ENCODE measurements around the gene TBC1D5. TPM values are rescaled to one million over a fixed set of nuclear protein-coding genes. Genes with fewer than 3 reads are reported as not detected.

TBC1D5 gene
- total RNA-seq, 1 experiment from 2014 or later: 36.4 TPM

GRCh38 chr3:17573396-17573795, 169.0 kb downstream of the TBC1D5 start:
- no peaks in the 10 kb centered on the region for H3K4me1 ChIP-seq
- ChIA-PET CTCF (no interaction called here), POLR2A (no interaction called here)
- Mint-ChIP-seq H3K4me1 (ENCODE audit: low read depth, unreplicated experiment) (no peaks in the 10 kb centered on the region), H3K27me3 (ENCODE audit: insufficient read depth, unreplicated experiment) (no peaks in the 10 kb centered on the region), H3K27ac (ENCODE audit: unreplicated experiment) (no peak overlapping the region), H3K4me3 (ENCODE audit: unreplicated experiment) (no peak overlapping the region), H3K36me3 (ENCODE audit: insufficient read depth, unreplicated experiment) (no peaks in the 10 kb centered on the region), H3K9me3 (ENCODE audit: unreplicated experiment) (no peaks in the 10 kb centered on the region)
- no TSS peak for BruUV-seq (replicated peaks)
- no peaks in the 10 kb centered on the region for H3K36me3 ChIP-seq (ENCODE audit: control insufficient read depth, insufficient read depth, low read length)
- intact Hi-C loops (cut with micrococcal nuclease; ENCODE audit: unreplicated experiment): no loop called here
- H3K27me3 ChIP-seq (replicated peaks; ENCODE audit: control insufficient read depth, insufficient read depth, low read length): no peaks in the 10 kb centered on the region
- no peaks in the 10 kb centered on the region for H3K9me3 ChIP-seq
- H3K4me3 ChIP-seq (ENCODE audit: low read depth, low read length): no peak overlapping the region
- no peak for DNase-seq
- TF ChIP-seq CTCF (IDR thresholded peaks at IDR 0.05; ENCODE audit: insufficient read depth in 1 of 2, low read depth in 1 of 2, low read length in 1 of 2, severe bottlenecking in 1 of 2, unreplicated experiment in 1 of 2): no peak

GRCh38 chr3:17571686-17572085, 170.7 kb downstream of the TBC1D5 start:
- H3K36me3 ChIP-seq (ENCODE audit: control insufficient read depth, insufficient read depth, low read length): no peaks in the 10 kb centered on the region
- no peaks in the 10 kb centered on the region for H3K4me1 ChIP-seq
- H3K4me3 ChIP-seq (ENCODE audit: low read depth, low read length): no peak overlapping the region
- no peak for TF ChIP-seq CTCF (IDR thresholded peaks at IDR 0.05; ENCODE audit: insufficient read depth in 1 of 2, low read depth in 1 of 2, low read length in 1 of 2, severe bottlenecking in 1 of 2, unreplicated experiment in 1 of 2)
- Mint-ChIP-seq H3K4me3 (ENCODE audit: unreplicated experiment) (no peak overlapping the region), H3K4me1 (ENCODE audit: low read depth, unreplicated experiment) (no peaks in the 10 kb centered on the region), H3K9me3 (ENCODE audit: unreplicated experiment) (no peaks in the 10 kb centered on the region), H3K27ac (ENCODE audit: unreplicated experiment) (no peak overlapping the region), H3K36me3 (ENCODE audit: insufficient read depth, unreplicated experiment) (no peaks in the 10 kb centered on the region), H3K27me3 (ENCODE audit: insufficient read depth, unreplicated experiment) (no peaks in the 10 kb centered on the region)
- intact Hi-C loops (cut with micrococcal nuclease; ENCODE audit: unreplicated experiment): no loop called here
- H3K27me3 ChIP-seq (replicated peaks; ENCODE audit: control insufficient read depth, insufficient read depth, low read length): no peaks in the 10 kb centered on the region
- H3K9me3 ChIP-seq: no peaks in the 10 kb centered on the region
- ChIA-PET POLR2A (no interaction called here), CTCF (no interaction called here)
- no TSS peak for BruUV-seq (replicated peaks)
- DNase-seq: no peak

- TF ChIP-seq CTCF (IDR thresholded peaks at IDR 0.05; ENCODE audit: insufficient read depth in 1 of 2, low read depth in 1 of 2, low read length in 1 of 2, severe bottlenecking in 1 of 2, unreplicated experiment in 1 of 2): no peak
- no TSS peak for BruUV-seq (replicated peaks)
- Mint-ChIP-seq H3K4me1 (ENCODE audit: low read depth, unreplicated experiment) (peaks cover 4% of the 10 kb centered on the region), H3K36me3 (ENCODE audit: insufficient read depth, unreplicated experiment) (no peaks in the 10 kb centered on the region), H3K4me3 (ENCODE audit: unreplicated experiment) (no peak overlapping the region), H3K27ac (ENCODE audit: unreplicated experiment) (no peak overlapping the region), H3K9me3 (ENCODE audit: unreplicated experiment) (no peaks in the 10 kb centered on the region), H3K27me3 (ENCODE audit: insufficient read depth, unreplicated experiment) (no peaks in the 10 kb centered on the region)
- H3K4me1 ChIP-seq: 0 out of 2 replicates have a peak, but pooled peaks cover 7% of the 10 kb centered on the region
- no peak for DNase-seq
- intact Hi-C loops (cut with micrococcal nuclease; ENCODE audit: unreplicated experiment): loop anchor here (10.0 kb wide), 1 partner anchor 282 kb away; no protein-coding TSS in a partner anchor
- H3K36me3 ChIP-seq (ENCODE audit: control insufficient read depth, insufficient read depth, low read length): no peaks in the 10 kb centered on the region
- no peaks in the 10 kb centered on the region for H3K27me3 ChIP-seq (replicated peaks; ENCODE audit: control insufficient read depth, insufficient read depth, low read length)
- ChIA-PET CTCF (no interaction called here), POLR2A (no interaction called here)
- no peaks in the 10 kb centered on the region for H3K9me3 ChIP-seq
- H3K4me3 ChIP-seq (ENCODE audit: low read depth, low read length): no peak overlapping the region
These were observed 179.6 kb downstream of the TBC1D5 start for GRCh38 chr3:17562845-17563244.
